HEK293 (cell line): ENCODE data around the gene C8B.

Experiments used
- CTCF ChIA-PET: fragments of 350-600 bp; formaldehyde crosslinking; extraction: SDS; loops from one replicate; lab custom pipeline; 2021; ENCODE audit warnings: antibody characterized with exemption; lab: Yijun Ruan, JAX
- POLR2A ChIA-PET: fragments of 300-600 bp; formaldehyde crosslinking; extraction: SDS; loops from one replicate; lab custom pipeline; 2020; ENCODE audit warnings: antibody characterized with exemption, inconsistent platforms; lab: Yijun Ruan, JAX
- H3K27ac ChIP-seq: fragments of 200-500 bp; sonication (Bioruptor generic); 2 replicates; pipeline ENCODE4 v1.5.1; 2014; ENCODE audit warnings: low read depth, low read length, control low read depth, inconsistent platforms; ENCODE audit errors: extremely low read depth
- H3K36me3 ChIP-seq, 2 experiments: fragments of 200-500 bp in 1 of 2; sonication (Bioruptor generic) in 1 of 2; 1 replicate in 1 of 2; 2 replicates in 1 of 2; pipeline ENCODE4 v1.5.1; 2014 to 2017; ENCODE audit warnings: inconsistent platforms in 2 of 2, low read length in 2 of 2; ENCODE audit not compliant: control insufficient read depth in 2 of 2, insufficient read depth in 1 of 2
- H3K4me1 ChIP-seq: fragments of 200-500 bp; sonication (Bioruptor generic); 2 replicates; pipeline ENCODE4 v1.5.1; 2014; ENCODE audit warnings: mild to moderate bottlenecking, low read length, inconsistent platforms; ENCODE audit not compliant: control insufficient read depth, insufficient read depth
- H3K4me3 ChIP-seq: 2 replicates; pipeline ENCODE4 v1.5.1; 2011; ENCODE audit warnings: low read depth, mild to moderate bottlenecking, control low read depth, low read length, moderate library complexity
- H3K9me3 ChIP-seq: fragments of 200-500 bp; sonication (Bioruptor generic); 2 replicates; pipeline ENCODE4 v1.5.1; 2014; ENCODE audit warnings: low read depth, low read length, inconsistent platforms; ENCODE audit not compliant: control insufficient read depth, insufficient read depth
- BCL11B ChIP-seq: fragments of 450-650 bp; formaldehyde crosslinking; IDR thresholded peaks from 2 replicates; pipeline ENCODE4 v1.5.1; 2016; ENCODE audit warnings: low read depth, missing biosample characterization, missing genetic modification characterization
- EGR2 ChIP-seq: fragments of 450-650 bp; formaldehyde crosslinking; IDR thresholded peaks from 2 replicates; pipeline ENCODE4 v1.5.1; 2016; ENCODE audit warnings: low read depth, missing biosample characterization, missing genetic modification characterization
- GLIS1 ChIP-seq: fragments of 450-650 bp; formaldehyde crosslinking; IDR thresholded peaks from 2 replicates; pipeline ENCODE4 v1.5.1; 2016; ENCODE audit warnings: missing biosample characterization, missing genetic modification characterization
- RBAK ChIP-seq: fragments of 450-650 bp; formaldehyde crosslinking; IDR thresholded peaks from 2 replicates; pipeline ENCODE4 v1.5.1; 2016; ENCODE audit warnings: missing biosample characterization, missing genetic modification characterization
- ZBTB10 ChIP-seq: fragments of 450-650 bp; formaldehyde crosslinking; IDR thresholded peaks from 2 replicates; pipeline ENCODE4 v1.5.1; 2016; ENCODE audit warnings: missing biosample characterization, missing genetic modification characterization
- ZBTB21 ChIP-seq: fragments of 450-650 bp; formaldehyde crosslinking; IDR thresholded peaks from 2 replicates; pipeline ENCODE4 v1.5.1; 2017; ENCODE audit warnings: missing biosample characterization, missing genetic modification characterization
- ZBTB49 ChIP-seq: fragments of 450-650 bp; formaldehyde crosslinking; IDR thresholded peaks from 2 replicates; pipeline ENCODE4 v1.5.1; 2016; ENCODE audit warnings: missing biosample characterization, missing genetic modification characterization, low read depth
- ZIC2 ChIP-seq: fragments of 450-650 bp; formaldehyde crosslinking; IDR thresholded peaks from 2 replicates; pipeline ENCODE4 v1.5.1; 2016; ENCODE audit warnings: missing biosample characterization, missing genetic modification characterization
- ZNF140 ChIP-seq: fragments of 450-650 bp; formaldehyde crosslinking; IDR thresholded peaks from 2 replicates; pipeline ENCODE4 v1.5.1; 2016; ENCODE audit warnings: missing biosample characterization, missing genetic modification characterization
- ZNF155 ChIP-seq: fragments of 450-650 bp; formaldehyde crosslinking; IDR thresholded peaks from 2 replicates; pipeline ENCODE4 v1.5.1; 2016; ENCODE audit warnings: missing biosample characterization, missing genetic modification characterization
- ZNF19 ChIP-seq: fragments of 450-650 bp; formaldehyde crosslinking; IDR thresholded peaks from 2 replicates; pipeline ENCODE4; 2016; ENCODE audit warnings: missing biosample characterization, missing genetic modification characterization, low read depth
- ZNF362 ChIP-seq: fragments of 450-650 bp; formaldehyde crosslinking; IDR thresholded peaks from 2 replicates; pipeline ENCODE4 v1.5.1; 2016; ENCODE audit warnings: missing biosample characterization, missing genetic modification characterization
- ZNF391 ChIP-seq: fragments of 450-650 bp; formaldehyde crosslinking; IDR thresholded peaks from 2 replicates; pipeline ENCODE4 v1.5.1; 2016; ENCODE audit warnings: low read depth, missing biosample characterization, missing genetic modification characterization, borderline replicate concordance
- ZNF398 ChIP-seq: fragments of 450-650 bp; formaldehyde crosslinking; IDR thresholded peaks from 2 replicates; pipeline ENCODE4 v1.5.1; 2017; ENCODE audit warnings: missing biosample characterization, missing genetic modification characterization
- ZNF488 ChIP-seq: fragments of 450-650 bp; formaldehyde crosslinking; IDR thresholded peaks from 2 replicates; pipeline ENCODE4 v1.5.1; 2016; ENCODE audit warnings: missing biosample characterization, missing genetic modification characterization
- ZNF514 ChIP-seq: fragments of 450-650 bp; formaldehyde crosslinking; IDR thresholded peaks from 2 replicates; pipeline ENCODE4 v1.5.1; 2016; ENCODE audit warnings: missing biosample characterization, missing genetic modification characterization
- ZNF549 ChIP-seq: fragments of 450-650 bp; IDR thresholded peaks from 2 replicates; pipeline ENCODE4 v1.5.1; 2018; ENCODE audit warnings: missing biosample characterization, missing genetic modification characterization, mild to moderate bottlenecking, inconsistent platforms, moderate library complexity
- ZNF558 ChIP-seq: fragments of 450-650 bp; formaldehyde crosslinking; IDR thresholded peaks from 2 replicates; pipeline ENCODE4 v1.5.1; 2016; ENCODE audit warnings: missing biosample characterization, missing genetic modification characterization
- ZNF596 ChIP-seq: fragments of 450-650 bp; IDR thresholded peaks from 2 replicates; pipeline ENCODE4 v1.5.0; 2018; ENCODE audit warnings: missing biosample characterization, mild to moderate bottlenecking, missing genetic modification characterization, moderate library complexity
- ZNF626 ChIP-seq: fragments of 450-650 bp; sonication (Bioruptor Pico); formaldehyde crosslinking; IDR thresholded peaks from 2 replicates; pipeline ENCODE4 v1.5.1; 2018; ENCODE audit warnings: missing biosample characterization, missing genetic modification characterization, inconsistent platforms
- ZNF639 ChIP-seq: fragments of 450-650 bp; formaldehyde crosslinking; IDR thresholded peaks from 2 replicates; pipeline ENCODE4 v1.5.1; 2016; ENCODE audit warnings: missing biosample characterization, missing genetic modification characterization
- ZNF658 ChIP-seq: fragments of 450-650 bp; formaldehyde crosslinking; IDR thresholded peaks from 2 replicates; pipeline ENCODE4; 2016; ENCODE audit warnings: missing biosample characterization, missing genetic modification characterization
- ZNF791 ChIP-seq: fragments of 450-650 bp; formaldehyde crosslinking; IDR thresholded peaks from 2 replicates; pipeline ENCODE4 v1.5.1; 2016; ENCODE audit warnings: missing biosample characterization, missing genetic modification characterization
- ZNF843 ChIP-seq: fragments of 450-650 bp; formaldehyde crosslinking; IDR thresholded peaks from 2 replicates; pipeline ENCODE4 v1.5.1; 2016; ENCODE audit warnings: missing biosample characterization, missing genetic modification characterization
- ZSCAN4 ChIP-seq: fragments of 450-650 bp; formaldehyde crosslinking; IDR thresholded peaks from 2 replicates; pipeline ENCODE4 v1.5.1; 2017; ENCODE audit warnings: missing biosample characterization, missing genetic modification characterization

Gene C8B

GRCh38 chr1:56966698-56966999 lies 834 bp upstream of the C8B start:
- H3K27ac ChIP-seq, result no peak overlapping the region
- no peak for TF ChIP-seq RBAK (tag by site-specific recombination)
- no peak for TF ChIP-seq ZNF19 (tag by site-specific recombination)
- TF ChIP-seq ZBTB49 (tag by site-specific recombination), result no peak
- TF ChIP-seq ZNF658 (tag by site-specific recombination), result no peak
- no peak for TF ChIP-seq EGR2 (tag by site-specific recombination)
- no peak for TF ChIP-seq ZBTB21 (tag by site-specific recombination)
- no peak for TF ChIP-seq ZNF626 (tag by site-specific recombination)
- no peak for TF ChIP-seq ZNF362
- H3K9me3 ChIP-seq, result no peaks in the 10 kb centered on the region
- POLR2A ChIA-PET, result no interaction called here
- CTCF ChIA-PET, result interaction anchor here (0.9 kb wide), 1 partner anchor 10 kb away, joined by 3 read pairs; no protein-coding TSS in a partner anchor
- H3K4me3 ChIP-seq, result no peak overlapping the region
- no peaks in the 10 kb centered on the region for H3K36me3 ChIP-seq
- H3K4me1 ChIP-seq, result no peaks in the 10 kb centered on the region

- POLR2A ChIA-PET, result no interaction called here
- CTCF ChIA-PET, result interaction anchor here (1.4 kb wide), 1 partner anchor 134 kb away, joined by 4 read pairs; no protein-coding TSS in a partner anchor
- Histone ChIP-seq H3K36me3 (no peaks in the 10 kb centered on the region), H3K4me3 (no peak overlapping the region), H3K9me3 (no peaks in the 10 kb centered on the region), H3K4me1 (no peaks in the 10 kb centered on the region), H3K27ac (no peak overlapping the region)
- TF ChIP-seq ZIC2 (tag by site-specific recombination) (peak; percentile 73), GLIS1 (peak; percentile 82), ZNF791 (tag by site-specific recombination) (no peak), ZNF596 (no peak), ZSCAN4 (peak; percentile 74), ZNF549 (tag by site-specific recombination) (no peak), ZNF398 (tag by site-specific recombination) (peak; percentile 77), ZNF514 (tag by site-specific recombination) (no peak), ZNF488 (tag by site-specific recombination) (no peak), ZNF639 (tag by site-specific recombination) (no peak), ZNF558 (tag by site-specific recombination) (no peak), ZNF391 (tag by site-specific recombination) (no peak), ZNF843 (tag by site-specific recombination) (no peak), ZBTB10 (tag by site-specific recombination) (no peak), BCL11B (tag by site-specific recombination) (no peak), ZNF155 (tag by site-specific recombination) (no peak), ZNF140 (tag by site-specific recombination) (no peak)
Observed at GRCh38 chr1:56965191-56965590, 624 bp downstream of the C8B start.
